NOMO-1 treated with DMSO at 0.1 percent for 48 hours (cell line): ENCODE results near the gene AKAP12.
"Not testable (repeated sequence)": the region's sequence is repeated elsewhere in the genome, so short reads cannot be mapped to it uniquely, and the experiment has no call there.

Experiments
- DNase-seq: peaks from one replicate; lab custom pipeline; 2025; ENCODE audit not compliant: unreplicated experiment; lab: John Stamatoyannopoulos, UW

Gene AKAP12

DNA sequence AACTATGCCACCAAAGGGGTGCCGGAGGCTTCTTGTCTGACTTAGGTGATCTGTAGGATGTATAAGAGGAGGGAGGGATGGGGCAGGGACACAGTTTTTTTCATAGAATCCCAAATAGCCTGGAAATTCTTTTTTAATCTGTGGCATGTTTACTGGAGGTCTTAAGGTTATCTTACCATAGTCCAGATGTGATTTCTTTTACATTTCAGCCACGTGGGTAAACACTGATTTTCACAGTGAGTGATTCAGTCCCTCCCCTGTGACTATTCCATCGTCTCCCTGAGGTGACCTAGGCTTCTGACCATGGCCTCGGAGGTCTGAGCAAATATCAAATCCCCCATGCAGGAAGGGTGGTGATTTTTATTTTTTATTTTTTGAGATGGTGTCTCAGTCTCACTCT lies 67.7 kb downstream of the AKAP12 start:
- no peak for DNase-seq

DNA sequence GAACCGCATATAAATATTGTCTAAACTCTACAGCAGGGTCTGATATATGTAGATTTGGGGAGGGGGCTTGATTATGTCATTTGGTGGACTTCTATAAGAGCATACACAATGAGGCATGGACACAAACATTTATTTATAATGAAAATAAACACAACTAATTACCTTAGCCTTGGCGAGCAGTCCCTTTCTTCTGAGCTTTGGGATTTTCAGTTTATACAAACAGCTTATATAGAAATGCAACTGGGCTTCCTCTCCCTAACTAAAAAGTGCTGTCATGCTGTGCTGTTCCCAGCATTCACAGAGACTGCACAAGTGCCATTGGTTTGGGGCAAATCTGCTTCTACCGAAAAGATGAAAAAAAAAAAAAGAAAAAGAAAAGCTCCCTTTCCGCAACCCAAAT lies 69.9 kb downstream of the AKAP12 start:
- DNase-seq = no peak

DNA sequence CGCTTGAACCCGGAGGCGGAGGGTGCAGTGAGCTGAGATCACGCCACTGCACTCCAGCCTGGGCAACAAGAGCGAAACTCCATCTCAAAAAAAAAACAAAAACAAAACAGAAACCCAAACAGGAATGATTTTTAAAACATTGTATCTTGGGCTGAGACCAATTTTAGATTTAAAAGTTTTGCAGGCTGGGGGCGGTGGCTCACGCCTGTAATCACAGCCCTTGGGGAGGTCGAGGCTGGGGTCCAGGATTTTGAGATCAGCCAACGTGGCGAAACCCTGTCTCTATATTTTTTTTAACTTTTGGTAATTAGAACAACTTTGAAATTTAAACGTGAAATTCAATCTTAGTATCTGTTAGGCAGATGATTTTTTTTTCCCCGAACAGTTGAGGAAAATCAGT lies 70.5 kb downstream of the AKAP12 start:
- DNase-seq = no peak

DNA sequence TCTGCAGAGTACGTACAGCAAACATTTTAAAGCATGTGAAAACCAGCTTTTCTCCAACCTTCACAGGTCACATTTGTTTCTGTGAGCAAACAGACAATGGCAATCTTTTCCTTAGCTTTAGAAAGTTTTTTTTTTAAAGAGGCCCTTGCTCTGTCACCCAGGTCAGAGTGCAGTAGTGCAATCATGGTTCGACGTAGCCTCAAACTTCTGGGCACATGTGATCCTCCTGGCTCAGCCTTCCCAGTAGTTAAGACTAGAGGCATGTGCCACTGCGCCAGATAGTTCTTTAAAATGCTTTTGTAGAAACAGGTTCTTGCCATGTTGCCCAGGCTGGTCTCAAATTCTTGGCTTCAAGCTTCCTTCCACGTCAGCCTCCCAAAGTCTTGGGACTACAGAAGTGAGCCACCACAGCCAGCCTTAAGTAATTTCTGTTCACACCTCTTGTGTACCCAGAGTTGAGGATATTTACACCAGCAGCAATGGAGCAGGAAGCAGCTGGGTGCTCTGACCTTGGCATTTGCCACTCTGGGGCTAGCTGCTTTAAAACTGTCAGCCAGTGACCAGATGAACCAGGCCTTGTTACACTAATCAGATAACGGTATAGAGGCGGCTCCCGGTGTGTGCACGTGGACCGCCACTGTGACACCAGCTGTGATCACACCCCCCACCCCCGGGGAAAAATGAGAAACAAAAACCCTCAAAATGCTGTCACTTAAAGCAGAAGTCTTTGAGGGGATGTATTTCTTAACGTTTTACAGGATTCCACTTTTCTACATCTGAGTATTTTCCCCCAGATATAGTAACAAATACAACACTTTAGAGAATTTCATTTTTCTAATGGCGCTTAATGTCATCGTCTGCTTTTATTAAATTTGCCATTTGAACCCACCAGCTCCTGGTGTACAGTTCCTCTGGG lies 71.3 kb downstream of the AKAP12 start:
- no peak for DNase-seq

DNA sequence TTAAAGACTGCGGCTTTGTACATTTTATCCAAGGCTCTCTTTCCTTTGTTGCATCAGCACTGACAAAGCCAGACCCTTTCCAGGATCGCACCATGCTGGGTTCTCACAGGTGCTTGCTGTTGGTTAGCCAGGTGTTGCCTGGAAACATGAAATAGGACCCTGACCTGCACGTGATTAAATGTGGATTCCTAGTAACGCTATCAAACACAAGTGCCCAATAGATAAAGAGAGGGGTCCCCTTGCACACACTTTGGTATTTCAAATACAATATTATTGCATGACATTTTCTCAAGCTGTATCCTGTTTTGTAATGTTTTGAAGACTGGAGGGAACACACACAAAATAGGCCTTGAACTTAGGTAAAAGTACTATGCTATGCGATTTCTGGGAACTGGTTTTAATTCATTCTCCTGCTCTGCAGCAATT lies 73.3 kb downstream of the AKAP12 start:
- no peak for DNase-seq

DNA sequence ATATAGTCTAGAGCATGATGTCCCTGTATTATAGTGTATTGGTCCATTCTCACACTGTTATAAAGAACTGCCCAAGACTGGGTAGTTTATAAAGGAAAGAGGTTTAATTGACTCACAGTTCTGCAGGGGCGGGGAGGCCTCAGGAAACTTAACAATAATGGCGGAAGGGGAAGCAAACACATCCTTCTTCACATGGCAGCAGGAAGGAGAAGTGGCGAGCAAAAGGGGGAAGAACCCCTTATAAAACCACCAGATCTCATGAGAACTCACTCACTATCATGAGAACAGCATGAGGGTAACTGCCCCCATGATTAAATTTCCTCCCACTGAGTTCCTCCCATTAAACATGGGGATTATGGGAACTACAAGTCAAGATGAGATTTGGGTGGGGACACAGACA lies 75.9 kb downstream of the AKAP12 start:
- not testable (repeated sequence) for DNase-seq

DNA sequence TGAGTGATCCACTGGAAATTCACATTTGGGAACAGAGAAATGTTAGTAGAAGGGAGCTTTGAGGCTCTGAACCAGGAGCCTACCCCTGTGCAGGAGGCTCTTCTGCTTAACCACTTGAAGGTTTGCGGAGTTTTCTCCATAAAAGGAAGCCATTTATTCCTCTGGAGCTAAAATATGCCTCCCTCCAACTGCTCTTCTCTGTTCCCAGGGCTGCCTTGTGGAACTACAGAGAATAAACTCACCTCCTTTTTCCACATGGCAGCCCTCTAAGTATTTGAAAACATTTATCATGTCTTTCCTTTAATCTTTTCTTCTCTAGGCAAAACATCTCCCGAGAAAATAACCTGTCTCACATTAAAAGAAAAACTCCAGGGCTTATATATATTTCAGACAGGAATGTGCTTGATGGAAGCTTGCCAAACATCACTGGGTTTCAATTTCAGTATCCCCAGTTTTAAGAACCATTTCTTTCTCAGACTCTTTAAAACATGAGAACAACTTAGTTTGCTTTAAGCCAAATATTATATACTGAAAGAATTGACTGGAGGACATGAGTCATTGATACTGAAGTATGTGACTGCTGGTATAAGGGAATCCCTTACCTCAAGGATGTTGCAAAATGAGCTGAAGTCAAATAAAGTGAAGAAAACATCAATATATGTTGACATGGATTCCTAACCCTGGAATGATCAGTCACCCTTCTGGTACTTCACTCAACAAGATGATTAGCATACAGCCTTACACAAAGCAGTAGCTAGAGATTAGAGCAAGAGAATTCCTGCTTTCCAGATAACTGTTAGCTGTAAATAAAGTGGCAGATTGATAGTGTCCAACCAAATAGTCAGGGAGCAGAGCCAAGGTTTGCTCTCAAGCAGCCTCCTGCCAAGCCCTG lies 77.6 kb downstream of the AKAP12 start:
- no peak for DNase-seq

DNA sequence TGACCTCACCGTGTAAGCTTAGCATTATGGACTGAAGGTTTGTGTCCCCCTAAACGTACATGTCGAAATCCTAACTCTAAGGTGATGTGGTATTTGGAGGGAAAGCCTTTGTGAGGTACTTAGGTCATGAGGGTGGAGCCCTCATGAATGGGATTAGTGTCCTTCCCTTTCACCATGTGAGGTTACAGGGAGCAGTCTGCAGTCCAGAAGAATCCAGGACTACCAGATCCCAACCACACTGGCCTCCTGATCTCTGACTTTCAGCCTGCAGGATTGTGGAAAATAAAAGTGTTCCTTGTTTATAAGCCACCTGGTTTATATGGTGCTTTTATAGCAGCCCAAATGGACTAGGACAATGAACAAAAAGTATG lies 78.2 kb downstream of the AKAP12 start:
- no peak for DNase-seq

DNA sequence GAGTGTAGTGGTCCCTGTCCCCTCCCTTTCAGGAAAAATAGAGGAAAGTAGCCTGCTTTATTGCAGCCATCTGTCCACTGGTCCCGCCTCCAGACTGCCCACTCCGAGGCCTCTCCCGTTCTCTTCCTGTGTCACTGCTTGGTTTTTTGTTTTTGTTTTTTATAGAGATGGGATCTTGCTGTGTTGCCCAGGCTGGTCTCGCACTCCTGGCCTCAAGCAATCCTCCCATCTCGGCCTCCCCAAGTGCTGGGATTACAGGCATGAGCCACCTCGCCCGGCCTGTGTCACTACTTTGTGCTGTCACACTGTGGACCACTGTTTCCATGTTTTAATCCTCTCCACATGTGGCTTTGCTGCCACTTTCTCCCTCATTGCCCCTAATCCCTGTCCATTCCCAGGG lies 80.4 kb downstream of the AKAP12 start:
- no peak for DNase-seq

DNA sequence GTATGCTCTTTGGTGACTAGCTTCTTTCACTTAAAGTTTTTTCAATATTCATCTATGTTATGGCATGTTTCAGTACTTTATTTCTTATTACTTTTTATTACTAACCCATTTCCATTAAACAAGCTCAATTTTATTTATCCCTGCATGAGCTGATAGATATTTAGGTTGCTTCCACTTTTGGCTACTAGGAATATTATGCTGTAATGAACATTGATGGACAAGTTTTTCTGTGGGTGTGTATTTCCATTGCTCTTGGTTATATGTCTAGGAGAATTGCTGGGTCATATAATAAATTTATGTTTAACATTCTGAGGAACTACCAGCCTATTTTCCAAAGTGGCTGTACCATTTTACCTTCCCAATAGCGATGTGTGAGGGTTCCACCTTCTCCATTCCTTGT lies 81.7 kb downstream of the AKAP12 start:
- no peak for DNase-seq

DNA sequence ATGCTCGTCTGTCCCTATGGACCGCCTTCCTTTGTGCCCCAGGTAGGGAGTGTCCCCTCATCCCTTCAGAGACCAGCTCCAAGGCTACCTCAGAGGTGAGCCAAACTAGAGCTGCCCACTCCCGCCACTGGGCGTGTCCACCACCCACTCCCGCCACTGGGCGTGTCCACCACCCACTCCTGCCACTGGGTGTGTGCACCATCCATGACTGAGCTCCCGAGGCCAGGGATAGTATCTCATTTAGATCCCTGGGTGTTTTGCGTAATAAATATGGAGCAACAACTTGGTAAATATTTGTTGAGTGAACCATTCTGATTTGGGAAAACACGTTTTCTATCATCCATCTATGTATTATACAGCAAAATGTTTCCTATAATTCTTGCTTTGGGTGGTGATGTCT lies 82.8 kb downstream of the AKAP12 start:
- DNase-seq = no peak

DNA sequence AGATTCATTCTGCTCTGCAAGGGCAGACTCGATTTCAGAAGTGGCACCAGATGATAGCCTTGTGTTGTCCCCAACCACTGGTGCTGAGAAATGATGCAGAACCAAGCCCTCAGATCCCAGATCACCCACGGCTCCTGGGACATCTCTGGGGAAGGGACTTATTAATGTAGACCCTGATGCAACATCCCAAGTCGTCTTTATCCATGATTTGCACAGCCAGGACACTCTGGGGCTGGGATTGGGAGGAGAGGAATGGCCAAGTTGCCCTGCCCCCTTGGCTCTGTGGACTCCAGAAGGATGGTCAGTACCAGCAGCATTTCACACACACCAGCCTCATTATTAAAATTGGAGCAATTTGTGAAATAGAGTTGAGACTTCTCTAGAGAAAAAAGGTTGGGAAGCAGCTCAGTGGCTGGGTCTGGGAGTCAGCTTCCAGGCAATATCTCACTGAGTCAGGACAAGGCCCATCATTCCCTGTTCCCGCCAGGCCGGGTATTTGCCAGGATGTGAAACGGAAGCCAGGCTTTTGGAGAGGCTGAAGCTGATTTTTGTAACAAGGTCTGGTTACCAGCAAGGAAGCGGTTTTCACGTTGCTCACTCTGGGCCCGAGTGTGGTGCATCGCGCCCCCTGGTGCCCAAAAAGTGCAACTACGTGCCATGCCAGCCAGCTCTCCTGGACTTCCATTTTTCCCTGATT lies 84.2 kb downstream of the AKAP12 start:
- peak; percentile 36 for DNase-seq

DNA sequence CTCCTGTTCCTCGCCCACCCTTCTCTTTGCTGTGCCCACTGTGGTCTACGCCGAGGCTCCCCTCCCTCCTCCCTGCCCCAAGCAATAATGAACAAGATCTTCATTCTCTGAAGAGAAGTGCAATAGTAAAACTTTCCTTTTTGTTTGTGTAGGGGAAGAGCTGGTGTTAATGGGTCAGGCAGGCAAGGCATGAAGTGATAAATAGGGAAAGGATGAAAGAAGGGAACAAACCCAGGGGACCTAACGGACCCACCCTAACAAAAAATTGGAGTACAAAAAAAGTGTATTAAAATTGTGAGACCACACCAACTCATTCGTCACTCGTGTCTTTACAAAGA lies 84.7 kb downstream of the AKAP12 start:
- no peak for DNase-seq

DNA sequence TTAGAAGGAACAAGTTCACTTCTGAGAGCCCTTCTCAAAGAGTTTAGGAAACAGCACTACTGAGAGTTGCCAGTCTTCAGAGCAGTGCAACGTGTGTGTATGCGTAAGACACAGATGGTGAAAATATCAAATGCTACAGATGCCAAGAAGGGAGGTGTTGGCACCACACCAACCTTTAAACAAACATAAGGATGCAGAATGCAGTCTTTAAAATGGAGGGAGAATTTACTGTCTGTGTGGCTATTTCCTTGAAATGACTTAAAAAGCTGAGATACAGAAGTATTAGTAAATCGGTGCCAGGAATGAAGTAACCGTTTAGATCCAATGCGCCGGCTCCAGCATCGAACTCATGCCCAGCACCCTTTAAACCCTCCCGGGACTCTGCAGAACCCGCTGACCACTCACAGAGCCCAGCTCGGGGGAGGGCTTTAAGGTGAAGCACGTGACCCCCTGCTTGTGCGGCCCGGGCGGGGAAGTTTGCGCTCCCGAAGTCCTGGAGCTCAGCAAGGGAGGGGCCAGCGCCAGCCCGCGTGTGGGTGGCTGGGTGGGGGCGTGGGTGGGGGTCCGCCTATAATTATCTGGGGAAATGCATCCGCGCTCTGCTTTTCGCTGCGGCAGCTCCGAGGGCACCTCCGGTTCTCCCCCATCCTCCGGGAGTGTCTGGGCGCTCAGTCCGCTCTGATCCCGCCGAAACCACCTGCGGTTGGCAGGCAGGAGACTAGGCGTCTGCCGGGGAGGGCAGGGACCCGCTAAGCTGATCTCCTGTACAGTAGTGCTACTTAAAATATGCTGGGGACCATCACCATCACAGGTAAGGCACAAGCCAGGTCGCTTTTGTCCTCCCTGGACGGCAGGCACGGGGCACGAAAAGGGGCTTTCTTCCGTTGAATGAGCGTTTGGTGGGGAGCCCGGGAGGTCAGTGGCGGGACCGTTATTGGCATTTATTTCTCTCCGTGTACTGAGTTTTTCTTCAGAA lies 85.6 kb downstream of the AKAP12 start:
- no peak for DNase-seq

DNA sequence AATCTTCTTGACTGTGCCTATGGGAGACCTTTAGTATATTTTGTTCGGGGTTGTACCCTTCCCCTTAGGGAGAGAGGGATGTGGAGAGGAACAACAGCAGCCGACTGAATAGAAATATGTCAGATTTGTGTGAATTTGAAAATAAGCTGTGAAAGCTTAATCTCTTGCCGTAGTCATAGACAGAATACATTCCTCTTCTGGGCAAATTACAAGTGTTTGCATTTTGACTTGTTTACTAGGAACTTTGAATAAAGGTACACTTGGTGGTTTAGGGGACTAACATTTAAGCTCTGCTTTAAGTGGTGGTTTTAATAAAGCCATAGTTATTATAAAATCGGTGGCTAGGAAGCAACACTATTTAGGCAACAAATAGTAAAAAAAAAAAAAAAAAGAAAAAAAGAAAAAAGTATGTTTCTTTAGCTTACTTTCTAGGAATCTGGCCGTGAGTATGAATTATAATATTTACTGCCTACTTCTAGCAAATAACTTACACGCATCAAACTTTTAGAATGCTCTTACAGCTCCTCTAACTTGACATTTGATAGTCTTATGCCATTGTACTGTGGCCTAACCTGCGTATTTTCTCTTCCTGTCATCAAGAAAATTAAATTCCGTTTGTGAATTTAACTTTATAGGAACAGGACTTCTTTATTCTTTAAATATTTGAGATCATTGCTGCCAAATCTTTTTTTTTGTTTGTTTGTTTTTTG lies 86.5 kb downstream of the AKAP12 start:
- DNase-seq = no peak

DNA sequence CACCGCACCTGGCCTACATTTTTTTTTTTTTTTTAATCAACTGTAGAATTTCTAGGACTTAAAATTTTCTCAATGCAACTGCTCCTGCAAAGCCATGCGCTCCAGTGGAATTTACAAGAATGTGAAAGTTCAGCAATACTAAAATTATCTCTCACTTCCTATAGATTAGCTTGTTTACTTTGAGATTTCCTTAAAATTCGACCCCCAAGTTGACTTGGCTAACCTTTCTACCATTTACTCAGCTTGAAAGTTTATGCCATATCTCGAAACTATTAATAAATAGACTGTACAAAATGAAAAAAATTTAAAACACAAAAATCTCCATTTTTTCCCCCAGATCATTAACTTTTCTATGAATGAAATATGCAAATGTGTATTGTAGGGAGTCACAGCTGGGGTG lies 87.3 kb downstream of the AKAP12 start:
- DNase-seq = no peak

DNA sequence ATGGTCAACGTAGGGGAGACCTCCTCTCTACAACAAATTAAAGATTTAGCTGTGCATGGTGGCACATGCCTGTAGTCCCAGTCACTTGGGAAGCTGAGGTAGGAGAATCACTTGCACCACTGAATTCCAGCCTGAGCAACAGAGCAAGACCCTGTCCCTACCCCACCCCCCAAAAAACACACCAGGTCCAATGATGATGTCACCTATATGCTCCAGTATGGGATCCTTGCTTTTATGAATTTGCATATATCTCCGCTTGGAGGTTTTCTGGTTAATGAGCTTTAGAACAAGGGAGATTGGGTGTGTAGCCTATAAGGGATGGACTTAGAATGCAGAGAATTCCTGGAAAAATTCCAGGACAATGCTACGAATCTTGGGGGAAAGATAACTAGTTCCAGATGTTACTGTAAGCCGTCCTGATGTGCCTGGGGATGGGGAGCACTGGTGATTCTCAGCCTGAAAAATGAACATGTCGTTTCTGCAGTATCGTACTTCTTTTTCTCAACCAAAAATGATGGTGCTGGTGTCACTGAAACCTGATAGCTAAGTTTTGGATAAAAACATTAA lies 90.4 kb downstream of the AKAP12 start:
- DNase-seq = no peak

DNA sequence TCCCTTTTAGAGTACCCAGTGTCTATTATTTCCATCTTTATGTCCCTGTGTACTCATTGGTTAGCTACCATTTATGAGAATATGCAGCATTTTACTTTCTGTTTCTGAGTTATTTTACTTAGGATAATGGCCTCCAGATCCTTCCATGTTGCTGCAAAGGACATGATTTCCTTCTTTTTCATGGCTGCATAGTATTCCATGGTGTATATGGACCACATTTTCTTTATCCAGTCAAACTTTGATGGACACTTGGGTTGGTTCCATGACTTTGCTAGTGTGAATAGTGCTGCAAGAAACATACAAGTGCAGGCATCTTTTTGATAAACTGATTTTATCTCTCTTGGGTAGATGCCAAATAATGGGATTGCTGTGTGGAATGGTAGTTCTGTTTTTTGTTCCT lies 96.2 kb downstream of the AKAP12 start:
- no peak for DNase-seq

DNA sequence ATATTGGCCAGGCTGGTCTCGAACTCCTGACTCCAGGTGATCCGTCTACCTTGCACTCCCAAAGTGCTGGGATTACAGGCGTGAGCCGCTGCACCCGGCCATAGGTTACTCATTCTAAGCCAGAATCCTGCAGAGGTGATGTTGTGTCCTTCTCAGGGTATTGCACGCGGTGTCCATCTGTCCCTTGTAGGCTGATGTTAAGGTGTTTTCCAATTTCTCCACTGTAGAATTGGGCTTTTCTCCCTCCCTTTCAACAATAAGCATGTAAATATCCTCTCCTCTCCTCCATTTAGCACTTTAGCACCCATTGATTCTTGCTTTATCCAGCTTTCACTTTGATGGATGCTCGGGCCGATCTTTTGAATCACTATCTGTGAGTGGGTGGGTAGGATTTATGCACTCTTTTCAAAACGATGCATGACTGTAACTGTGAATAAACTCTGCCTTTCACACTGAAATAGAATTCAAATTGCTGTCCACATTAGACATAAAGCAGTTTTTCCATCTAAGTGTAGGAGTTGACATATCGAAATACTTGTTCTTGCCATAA lies 99.0 kb downstream of the AKAP12 start:
- DNase-seq = no peak
